Loucy (cell line): Measurements from ENCODE around the gene NLRP8.
"Not testable (repeated sequence)": the region's sequence is repeated elsewhere in the genome, so short reads cannot be mapped to it uniquely, and the experiment has no call there.

Source experiments
- H2AFZ ChIP-seq: fragments of 200-600 bp; sonication (generic); 2 replicates; pipeline ENCODE4 v1.6.0; 2016; ENCODE audit warnings: antibody characterized with exemption, mild to moderate bottlenecking, low read length, moderate library complexity
- H3F3A ChIP-seq: fragments of 200-600 bp; 2 replicates; pipeline ENCODE4 v1.6.0; 2016; ENCODE audit warnings: antibody characterized with exemption, low read depth, mild to moderate bottlenecking
- H3K27me3 ChIP-seq: fragments of 200-600 bp; sonication (generic); 2 replicates; pipeline ENCODE4 v1.6.1; 2014; ENCODE audit warnings: low read length, mild to moderate bottlenecking; ENCODE audit not compliant: insufficient read depth, poor library complexity, severe bottlenecking
- H3K36me3 ChIP-seq: fragments of 200-600 bp; sonication (generic); 2 replicates; pipeline ENCODE4 v1.6.1; 2016; ENCODE audit warnings: low read length; ENCODE audit not compliant: insufficient read depth
- H3K4me1 ChIP-seq: fragments of 200-600 bp; sonication (generic); 2 replicates; pipeline ENCODE4 v1.5.1; 2014; ENCODE audit warnings: low read length, mild to moderate bottlenecking; ENCODE audit not compliant: insufficient read depth, poor library complexity, severe bottlenecking
- H3K4me2 ChIP-seq: fragments of 200-600 bp; sonication (generic); 2 replicates; pipeline ENCODE4 v1.6.0; 2014; ENCODE audit warnings: antibody characterized with exemption, low read length, low read depth, mild to moderate bottlenecking; ENCODE audit not compliant: poor library complexity, severe bottlenecking
- H3K4me3 ChIP-seq: fragments of 200-600 bp; sonication (generic); 2 replicates; pipeline ENCODE4 v1.5.1; 2014; ENCODE audit warnings: low read length, mild to moderate bottlenecking, mixed read lengths; ENCODE audit not compliant: poor library complexity, severe bottlenecking
- H3K79me2 ChIP-seq: fragments of 200-600 bp; sonication (generic); 2 replicates; pipeline ENCODE4 v1.6.1; 2014; ENCODE audit warnings: low read length; ENCODE audit not compliant: insufficient read depth
- H3K9ac ChIP-seq: fragments of 200-600 bp; sonication (generic); 2 replicates; pipeline ENCODE4 v1.6.0; 2014; ENCODE audit warnings: mild to moderate bottlenecking, low read depth, low read length, moderate library complexity; ENCODE audit not compliant: poor library complexity, severe bottlenecking
- H3K9me2 ChIP-seq: fragments of 200-600 bp; sonication (generic); replicated peaks from 2 replicates; pipeline ENCODE4 v1.6.1; 2016; ENCODE audit warnings: low read depth, low read length, mixed read lengths
- H3K9me3 ChIP-seq: fragments of 200-600 bp; sonication (generic); 2 replicates; pipeline ENCODE4 v1.6.1; 2014; ENCODE audit warnings: mild to moderate bottlenecking, antibody characterized with exemption, low read length, low read depth; ENCODE audit not compliant: insufficient read depth
- H4K20me1 ChIP-seq: fragments of 200-600 bp; sonication (generic); 2 replicates; pipeline ENCODE4 v1.6.0; 2014; ENCODE audit warnings: antibody characterized with exemption, low read length, mild to moderate bottlenecking; ENCODE audit not compliant: insufficient read depth, poor library complexity, severe bottlenecking
- CTCF ChIP-seq: fragments of 200-600 bp; sonication (generic); conservative IDR thresholded peaks from 2 replicates; pipeline ENCODE4 v1.5.1; 2014; ENCODE audit warnings: mild to moderate bottlenecking, antibody characterized with exemption, low read length
- EZH2phosphoT487 ChIP-seq: fragments of 200-600 bp; IDR thresholded peaks from 2 replicates; pipeline ENCODE4 v1.6.1; 2018; ENCODE audit warnings: antibody characterized with exemption, mild to moderate bottlenecking, moderate library complexity, borderline replicate concordance

Gene NLRP8

GRCh38 chr19:55923556-55923955, 24.1 kb upstream of the NLRP8 start:
- H3K4me2 ChIP-seq: no peak overlapping the region
- peaks cover 8% of the 10 kb centered on the region; the same call in 1 of the 2 replicates for H3K9me3 ChIP-seq
- no peaks in the 10 kb centered on the region for H3K4me1 ChIP-seq
- H3F3A ChIP-seq: no peaks in the 10 kb centered on the region
- no peak overlapping the region for H2AFZ ChIP-seq
- H3K4me3 ChIP-seq: no peak overlapping the region
- H3K79me2 ChIP-seq: no peaks in the 10 kb centered on the region
- H3K36me3 ChIP-seq: no peaks in the 10 kb centered on the region
- H4K20me1 ChIP-seq: no peaks in the 10 kb centered on the region
- TF ChIP-seq EZH2phosphoT487 (no peak), CTCF (no peak)
- no peaks in the 10 kb centered on the region; the same call in 1 of the 2 replicates for H3K9me2 ChIP-seq
- no peaks in the 10 kb centered on the region for H3K27me3 ChIP-seq
- no peak overlapping the region for H3K9ac ChIP-seq

GRCh38 chr19:55927991-55928390, 19.6 kb upstream of the NLRP8 start:
- TF ChIP-seq EZH2phosphoT487 (no peak), CTCF (no peak)
- Histone ChIP-seq H4K20me1 (no peaks in the 10 kb centered on the region), H2AFZ (no peak overlapping the region), H3K4me1 (no peaks in the 10 kb centered on the region), H3K79me2 (no peaks in the 10 kb centered on the region), H3K36me3 (no peaks in the 10 kb centered on the region), H3K9ac (no peak overlapping the region), H3K4me2 (no peak overlapping the region), H3K9me2 (no peaks in the 10 kb centered on the region), H3K27me3 (no peaks in the 10 kb centered on the region), H3K4me3 (no peak overlapping the region), H3F3A (no peaks in the 10 kb centered on the region), H3K9me3 (peaks cover 8% of the 10 kb centered on the region; the same call in 1 of the 2 replicates)

GRCh38 chr19:55929258-55929657, 18.4 kb upstream of the NLRP8 start:
- H3K4me1 ChIP-seq, H3K9ac ChIP-seq, H3K9me3 ChIP-seq, H3K36me3 ChIP-seq, H2AFZ ChIP-seq, H3K4me2 ChIP-seq, H3K27me3 ChIP-seq, H3K4me3 ChIP-seq, H3K79me2 ChIP-seq, H4K20me1 ChIP-seq, H3F3A ChIP-seq, H3K9me2 ChIP-seq: not testable (repeated sequence)

GRCh38 chr19:55930996-55931515, 16.6 kb upstream of the NLRP8 start:
- no peaks in the 10 kb centered on the region for H3K27me3 ChIP-seq
- no peaks in the 10 kb centered on the region for H3K36me3 ChIP-seq
- no peaks in the 10 kb centered on the region for H3K79me2 ChIP-seq
- no peaks in the 10 kb centered on the region for H3F3A ChIP-seq
- no peaks in the 10 kb centered on the region for H4K20me1 ChIP-seq
- no peaks in the 10 kb centered on the region; the same call in 1 of the 2 replicates for H3K9me3 ChIP-seq
- TF ChIP-seq EZH2phosphoT487 (no peak), CTCF (no peak)
- H3K4me3 ChIP-seq: no peak overlapping the region
- H3K9me2 ChIP-seq: no peaks in the 10 kb centered on the region
- H3K9ac ChIP-seq: no peak overlapping the region
- no peak overlapping the region for H2AFZ ChIP-seq
- H3K4me2 ChIP-seq: no peak overlapping the region
- no peaks in the 10 kb centered on the region for H3K4me1 ChIP-seq
